KG1 (cell line): Measurements from ENCODE around the gene CCDC89.

Experiments used
- DNase-seq: peaks from one replicate; lab custom pipeline; 2025; lab: John Stamatoyannopoulos, UW

CCDC89 gene

GRCh38 chr11:85685820-85686459 lies at the start of gene CCDC89:
Gene CCDC89, minus strand, starts transcription at chr11:85686195. Its CDS starts 65 bp downstream, at chr11:85686130.
- DNase-seq = no peak

DNA sequence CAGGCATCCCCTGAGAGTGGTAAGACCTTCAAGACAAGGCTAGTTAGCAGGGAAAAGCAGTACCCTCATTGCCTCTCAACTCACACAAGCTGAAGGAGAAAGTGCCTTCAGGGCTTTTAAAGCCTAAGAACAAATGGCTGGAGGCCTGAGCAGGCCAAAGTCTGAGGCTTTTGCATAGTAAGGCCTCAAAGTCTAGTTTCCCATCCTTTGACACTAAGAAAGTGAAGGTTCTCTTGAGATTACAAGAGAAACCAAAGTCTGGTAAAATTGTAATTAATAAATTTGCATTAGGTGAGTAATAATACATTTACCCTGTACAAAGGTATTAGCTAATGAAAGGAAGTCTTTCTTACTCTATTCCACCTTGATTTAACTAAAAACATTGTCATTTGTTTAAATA lies 47.0 kb upstream of the CCDC89 start:
- DNase-seq = no peak

DNA sequence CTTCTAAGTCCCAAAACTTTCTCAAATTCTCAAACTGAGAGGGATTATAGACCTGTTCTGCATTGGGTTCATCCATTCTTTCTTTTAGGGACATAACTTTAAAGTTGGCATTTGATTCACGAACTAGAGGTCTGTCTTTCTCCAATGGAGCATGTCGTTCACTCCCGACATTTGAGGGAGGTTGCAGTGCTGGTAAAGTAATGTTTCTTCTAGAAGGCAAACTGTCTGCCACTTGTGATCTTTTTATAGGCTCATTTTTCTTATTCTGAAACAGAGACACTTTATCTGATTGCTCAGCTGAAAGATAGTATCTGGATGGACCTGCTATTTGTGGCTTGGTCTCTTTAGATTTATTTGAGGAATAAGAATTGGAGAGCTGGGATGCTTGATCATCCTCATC lies 40.4 kb upstream of the CCDC89 start:
- DNase-seq = no peak

DNA sequence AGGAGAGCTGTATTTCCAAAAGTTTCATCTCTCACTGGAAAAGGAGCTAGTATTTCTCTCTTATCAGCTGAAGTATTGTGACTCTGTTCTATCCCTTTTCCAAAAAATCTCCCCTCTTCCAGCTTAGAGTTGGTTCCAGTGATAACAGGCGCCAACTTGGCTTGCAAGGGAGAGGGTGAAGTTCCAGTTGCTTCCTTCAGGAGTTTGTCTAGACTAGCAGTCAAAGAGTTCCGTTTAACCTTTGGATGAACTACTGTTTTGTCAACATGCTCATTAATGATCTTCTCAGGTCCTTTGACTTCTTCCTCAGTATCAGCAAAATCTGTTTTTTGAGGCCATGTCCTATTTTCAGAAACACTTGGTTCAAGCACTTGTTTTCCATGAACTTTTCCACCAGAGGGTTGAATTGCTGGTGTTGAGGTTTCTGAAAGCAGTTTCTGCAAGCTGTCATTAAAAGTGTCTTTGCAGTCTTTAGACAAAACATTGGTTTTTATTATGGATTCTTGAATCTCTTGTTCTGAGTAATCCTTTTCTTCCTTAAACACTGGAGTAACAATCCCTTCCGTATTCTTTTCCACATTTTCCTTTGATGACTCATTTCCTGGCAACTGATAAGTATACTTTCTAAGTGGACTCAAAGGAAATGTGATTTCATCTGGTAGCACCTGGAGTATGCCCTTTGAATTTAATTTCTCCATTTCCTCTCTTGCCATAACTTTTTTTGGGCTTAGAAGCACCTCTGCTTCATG lies 39.7 kb upstream of the CCDC89 start:
- DNase-seq = no peak

DNA sequence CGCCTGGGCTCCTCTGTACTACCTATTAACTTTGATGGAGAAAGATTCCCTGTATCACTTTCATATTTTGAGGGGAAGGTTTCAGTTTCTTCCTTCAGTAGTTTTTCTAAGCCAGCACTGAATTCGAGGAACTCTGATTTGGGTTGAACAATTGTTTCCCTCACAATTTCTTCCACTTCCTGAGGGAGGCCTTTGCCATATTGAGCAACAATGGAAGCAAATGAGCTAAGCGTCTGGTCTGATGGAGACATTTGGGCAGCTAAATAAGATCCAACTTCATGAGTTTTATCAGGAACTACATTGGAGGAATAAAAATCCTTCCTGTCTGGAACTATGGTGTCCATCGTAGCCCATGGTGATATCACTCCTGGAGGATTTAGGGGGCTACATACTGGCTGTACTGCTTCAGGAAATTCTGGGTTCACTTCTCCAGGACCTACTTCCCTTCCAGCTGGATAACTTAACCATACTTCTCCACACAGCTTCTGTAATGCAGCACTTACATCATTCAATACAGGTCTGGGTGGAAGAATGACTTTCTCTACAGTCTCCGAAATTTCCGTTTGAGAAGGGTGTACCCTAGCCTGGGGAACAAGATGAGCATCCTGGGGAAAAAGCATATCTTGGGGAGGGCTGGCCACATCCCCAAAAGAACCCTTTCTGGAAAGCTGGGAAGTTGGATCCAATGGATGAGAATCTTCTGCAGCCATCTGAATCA lies 38.9 kb upstream of the CCDC89 start:
- DNase-seq = no peak

- DNase-seq = no peak
These were observed 37.1 kb upstream of the CCDC89 start for GRCh38 chr11:85723088-85723487.

- DNase-seq = no peak
These were observed 35.2 kb upstream of the CCDC89 start for GRCh38 chr11:85721191-85721590.

DNA sequence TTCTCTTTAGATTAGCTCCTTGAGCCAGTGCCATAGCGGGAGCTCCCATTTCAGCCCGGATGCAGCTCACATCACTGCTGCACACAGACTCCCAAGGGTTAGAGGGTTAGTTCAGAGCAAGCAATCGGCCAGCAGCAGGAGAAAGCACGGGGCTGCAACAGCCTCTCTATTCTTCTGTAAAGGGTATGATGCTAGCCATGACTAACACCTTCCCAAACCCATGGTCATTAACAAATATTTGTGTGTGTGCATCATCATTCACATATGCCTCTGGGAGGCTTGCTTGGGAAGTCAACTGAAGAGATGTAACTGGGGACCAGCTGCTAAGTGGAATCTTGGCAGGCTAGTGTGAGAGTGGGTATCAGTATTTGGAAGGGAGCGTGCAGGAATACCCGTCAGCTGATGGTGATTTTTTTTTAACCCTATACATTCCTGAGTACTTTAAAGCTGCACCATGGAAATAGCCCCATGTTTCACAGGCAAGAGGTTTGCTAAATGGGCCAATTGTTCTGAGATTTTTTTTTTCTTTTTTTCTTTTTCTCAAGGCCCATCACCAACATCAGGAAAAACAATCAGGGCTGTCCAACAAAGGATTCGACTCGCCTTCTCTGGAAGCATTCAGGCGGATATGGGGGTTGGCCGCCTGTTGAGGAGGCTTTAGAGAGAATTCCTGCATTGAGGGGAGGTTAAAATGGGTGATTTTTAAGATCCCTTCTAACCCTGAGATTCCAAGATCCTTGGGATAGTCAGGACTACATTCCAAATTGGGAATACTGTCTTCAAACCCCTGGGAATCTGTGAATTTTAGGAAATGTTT lies 33.2 kb upstream of the CCDC89 start:
- no peak for DNase-seq

DNA sequence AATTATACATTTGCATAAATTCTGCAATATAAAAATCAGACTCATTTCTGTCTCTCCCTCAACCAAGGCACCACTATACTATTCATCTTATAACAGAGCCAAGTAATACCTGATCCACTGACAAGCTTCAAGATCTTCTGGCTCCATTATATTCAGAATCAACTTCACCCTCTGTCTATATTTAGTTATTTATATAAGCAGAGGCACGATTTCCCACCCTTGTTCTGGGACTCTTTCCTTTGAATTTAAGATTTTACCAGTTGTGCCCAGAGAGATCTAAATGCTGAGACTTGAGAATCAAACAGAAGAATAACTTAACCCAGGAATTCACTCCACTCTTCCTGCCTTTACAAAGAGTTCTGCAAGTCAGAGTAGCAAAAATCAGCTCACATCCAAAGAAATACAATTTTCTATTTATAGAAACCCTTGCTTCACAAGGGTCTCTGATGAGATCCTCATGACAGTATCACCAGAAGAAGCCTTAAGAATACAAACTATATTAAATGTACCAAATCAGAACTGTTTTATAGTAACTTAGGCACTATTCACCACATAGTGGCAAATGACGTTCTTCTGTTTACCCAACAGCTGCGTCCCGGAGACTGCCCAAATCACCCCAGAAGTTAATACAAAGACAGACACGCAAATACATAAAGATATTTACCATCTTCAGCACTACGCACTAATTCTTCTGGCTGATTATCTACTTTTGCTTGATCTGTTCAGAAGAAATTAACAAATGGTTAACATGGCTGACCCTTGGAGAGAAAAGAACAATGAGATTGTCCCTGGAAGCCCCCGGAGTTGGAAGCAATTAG lies 32.3 kb upstream of the CCDC89 start:
- no peak for DNase-seq

- no peak for DNase-seq
These were observed 31.4 kb upstream of the CCDC89 start for GRCh38 chr11:85717429-85717828.

- no peak for DNase-seq
These were observed 27.0 kb upstream of the CCDC89 start for GRCh38 chr11:85712953-85713352.

- DNase-seq = no peak
These were observed 24.9 kb upstream of the CCDC89 start for GRCh38 chr11:85710917-85711316.

DNA sequence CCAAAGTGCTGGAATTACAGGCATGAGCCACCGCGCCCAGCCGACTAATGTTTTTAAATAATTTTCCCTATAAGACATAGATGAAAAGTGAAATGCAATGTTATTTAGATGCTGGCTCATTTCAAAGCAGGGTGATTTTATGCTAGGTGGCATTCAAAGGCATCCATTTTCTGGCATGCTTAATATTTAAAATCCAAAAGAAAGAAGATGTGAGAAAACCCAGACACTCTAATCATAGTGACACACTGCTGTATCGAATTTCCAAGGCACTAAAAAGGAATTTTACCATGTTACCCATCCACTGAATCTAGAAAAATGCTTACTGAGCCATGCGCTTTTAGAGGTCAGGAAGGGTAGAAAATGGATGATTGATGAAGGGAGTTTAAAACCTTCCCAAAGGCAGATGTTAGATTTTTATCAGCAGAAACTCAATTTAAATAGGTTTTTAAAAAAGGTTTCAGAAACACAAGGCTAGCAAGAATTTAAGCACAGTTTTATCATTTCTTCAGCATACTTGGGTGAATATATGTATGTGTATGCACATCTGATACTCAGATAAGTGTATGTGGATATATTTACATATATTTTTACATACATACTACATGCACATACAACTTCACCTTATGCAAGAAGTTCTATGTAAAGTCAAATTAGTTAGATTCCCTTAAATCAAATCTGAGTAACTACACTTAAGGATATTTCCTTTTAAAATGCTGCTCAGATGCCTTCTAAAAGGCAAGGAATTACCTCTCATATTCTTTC lies 24.1 kb upstream of the CCDC89 start:
- DNase-seq = no peak

DNA sequence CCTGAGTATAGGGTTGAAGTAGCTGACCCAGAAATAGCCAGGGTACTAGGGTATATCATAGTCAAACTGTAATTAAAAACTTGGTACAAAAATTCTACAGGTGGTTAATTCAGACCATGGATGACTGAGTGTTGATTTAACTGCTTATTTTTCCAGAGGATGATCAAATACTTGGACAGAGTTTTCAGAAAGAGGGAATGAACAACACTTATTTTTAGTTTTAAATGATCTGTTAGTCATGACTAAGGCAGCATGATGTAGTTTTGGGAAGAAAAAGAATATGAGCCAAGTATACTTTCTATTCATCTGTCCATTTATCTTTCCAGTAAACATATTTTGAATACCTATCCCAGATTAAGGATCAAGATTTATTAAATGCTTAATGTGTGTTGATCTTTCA lies 19.8 kb upstream of the CCDC89 start:
- DNase-seq = no peak

- no peak for DNase-seq
These were observed 19.0 kb upstream of the CCDC89 start for GRCh38 chr11:85704967-85705366.

- no peak for DNase-seq
These were observed 14.2 kb upstream of the CCDC89 start for GRCh38 chr11:85699957-85700741.

- no peak for DNase-seq
These were observed 12.2 kb upstream of the CCDC89 start for GRCh38 chr11:85698195-85698594.

DNA sequence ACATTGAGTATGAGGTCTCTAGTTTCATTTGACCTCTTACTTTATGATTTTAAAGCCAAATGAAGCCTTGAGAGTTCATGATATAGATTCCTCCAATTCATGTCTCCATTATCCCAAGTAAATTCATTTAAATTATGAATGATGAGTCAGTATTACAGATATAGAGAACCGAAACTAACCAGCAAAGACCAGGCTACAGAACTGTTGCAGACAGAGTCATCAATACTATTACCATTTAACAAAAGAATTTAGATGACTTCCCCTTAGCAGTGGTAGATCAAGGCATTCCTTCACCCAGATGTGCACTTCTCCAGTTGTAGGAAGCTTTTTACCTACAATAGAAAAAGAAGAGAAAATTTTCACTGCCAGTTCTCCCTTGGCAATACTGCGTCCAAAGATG lies 11.8 kb upstream of the CCDC89 start:
- no peak for DNase-seq

- no peak for DNase-seq
These were observed 9.6 kb upstream of the CCDC89 start for GRCh38 chr11:85695546-85695945.
